CMK (cell line): ENCODE measurements around the gene ENO4.

Experiments used
- DNase-seq: peaks from one replicate; pipeline ENCODE4 v3.0.0-alpha.2; 2010; ENCODE audit warnings: low read depth

ENO4 gene

GRCh38 chr10:116913695-116914094 lies 64.4 kb downstream of the ENO4 start:
- DNase-seq: no peak

- DNase-seq: no peak
Observed at GRCh38 chr10:116915340-116915739, 66.0 kb downstream of the ENO4 start.

GRCh38 chr10:116917481-116917880 lies 68.2 kb downstream of the ENO4 start:
- DNase-seq: no peak

GRCh38 chr10:116918583-116918982 lies 69.3 kb downstream of the ENO4 start:
- no peak for DNase-seq

GRCh38 chr10:116919164-116919563 lies 69.9 kb downstream of the ENO4 start:
- DNase-seq: no peak

- DNase-seq: no peak
Observed at GRCh38 chr10:116919706-116920105, 70.4 kb downstream of the ENO4 start.

- no peak for DNase-seq
Observed at GRCh38 chr10:116925056-116925455, 75.8 kb downstream of the ENO4 start.

GRCh38 chr10:116926426-116926825 lies 77.1 kb downstream of the ENO4 start:
- DNase-seq: no peak

GRCh38 chr10:116931806-116932205 lies 82.5 kb downstream of the ENO4 start:
- no peak for DNase-seq
